ENCODE measurements around the gene ATP6V1G3.

The ATP6V1G3 gene

GRCh38 chr1:198541737-198542136 lies 1.3 kb upstream of the ATP6V1G3 start:
- no peak for DNase-seq

- DNase-seq: no peak
Observed at GRCh38 chr1:198538579-198539364, 1.7 kb downstream of the ATP6V1G3 start.

- DNase-seq: no peak
Observed at GRCh38 chr1:198535631-198536030, 4.8 kb downstream of the ATP6V1G3 start.

GRCh38 chr1:198534548-198535418 lies 5.7 kb downstream of the ATP6V1G3 start:
- DNase-seq: no peak

- DNase-seq: no peak
Observed at GRCh38 chr1:198531891-198532290, 8.6 kb downstream of the ATP6V1G3 start.

GRCh38 chr1:198530953-198531352 lies 9.5 kb downstream of the ATP6V1G3 start:
- DNase-seq: no peak

GRCh38 chr1:198529414-198529813 lies 11.1 kb downstream of the ATP6V1G3 start:
- no peak for DNase-seq

GRCh38 chr1:198528364-198528763 lies 12.1 kb downstream of the ATP6V1G3 start:
- DNase-seq: no peak

- DNase-seq: no peak
Observed at GRCh38 chr1:198524556-198524955, 15.9 kb downstream of the ATP6V1G3 start.

- DNase-seq: peak; percentile 11
Observed at GRCh38 chr1:198524127-198524526, 16.4 kb downstream of the ATP6V1G3 start.

GRCh38 chr1:198523182-198523950 lies 17.1 kb downstream of the ATP6V1G3 start:
- DNase-seq: peak; percentile 30

GRCh38 chr1:198520524-198521254 lies 19.8 kb downstream of the ATP6V1G3 start:
- no peak for DNase-seq

- DNase-seq: no peak
Observed at GRCh38 chr1:198519639-198520501, 20.6 kb downstream of the ATP6V1G3 start.

GRCh38 chr1:198517623-198518199 lies 22.8 kb downstream of the ATP6V1G3 start:
- no peak for DNase-seq

- DNase-seq: no peak
Observed at GRCh38 chr1:198500096-198500495, 40.4 kb downstream of the ATP6V1G3 start.

- no peak for DNase-seq
Observed at GRCh38 chr1:198499588-198499987, 40.9 kb downstream of the ATP6V1G3 start.

- DNase-seq: no peak
Observed at GRCh38 chr1:198498881-198499280, 41.6 kb downstream of the ATP6V1G3 start.

- no peak for DNase-seq
Observed at GRCh38 chr1:198498103-198498385, 42.4 kb downstream of the ATP6V1G3 start.

- DNase-seq: no peak
Observed at GRCh38 chr1:198497326-198498102, 43.0 kb downstream of the ATP6V1G3 start.
